K562 (cell line): Measurements from ENCODE around the gene QKI. TPM values are rescaled to one million over a fixed set of nuclear protein-coding genes. Genes with fewer than 3 reads are reported as not detected.

Source experiments
- ATF4 ChIP-seq: fragments of 450-650 bp; formaldehyde crosslinking; IDR thresholded peaks from 2 replicates; pipeline ENCODE4 v1.4.0; 2022; ENCODE audit warnings: mild to moderate bottlenecking, moderate library complexity
- CBFA2T2 ChIP-seq: fragments of 450-650 bp; conservative IDR thresholded peaks from 2 replicates; pipeline ENCODE4 v1.6.1; 2017; ENCODE audit warnings: mild to moderate bottlenecking
- CC2D1A ChIP-seq: fragments of 450-650 bp; IDR thresholded peaks from 2 replicates; pipeline ENCODE4 v1.6.1; 2017; ENCODE audit warnings: mild to moderate bottlenecking
- CEBPB ChIP-seq: fragments of 450-650 bp; IDR thresholded peaks from 2 replicates; pipeline ENCODE4 v1.6.1; 2016; ENCODE audit warnings: missing genetic modification characterization, missing compliant biosample characterization
- EZH2 ChIP-seq: IDR thresholded peaks from 2 replicates; pipeline ENCODE4 v1.6.1; 2012; ENCODE audit warnings: low read depth, mild to moderate bottlenecking, inconsistent platforms, low read length, borderline replicate concordance
- GATAD2B ChIP-seq: fragments of 450-650 bp; IDR thresholded peaks from 2 replicates; pipeline ENCODE4 v1.6.1; 2017; ENCODE audit warnings: mild to moderate bottlenecking, borderline replicate concordance
- KDM5B ChIP-seq: fragments of 200-600 bp; sonication (generic); IDR thresholded peaks from 2 replicates; pipeline ENCODE4 v1.6.1; 2012; ENCODE audit warnings: low read depth, mild to moderate bottlenecking, moderate library complexity, low read length, control low read depth, inconsistent platforms; ENCODE audit not compliant: insufficient replicate concordance
- MCM5 ChIP-seq: fragments of 450-650 bp; IDR thresholded peaks from 2 replicates; pipeline ENCODE4 v1.6.1; 2016; ENCODE audit warnings: low read depth
- MIER1 ChIP-seq: fragments of 450-650 bp; IDR thresholded peaks from 2 replicates; pipeline ENCODE4 v1.6.1; 2016; ENCODE audit warnings: antibody characterized with exemption, mild to moderate bottlenecking, low read depth
- MTA3 ChIP-seq: fragments of 450-650 bp; formaldehyde crosslinking; IDR thresholded peaks from 2 replicates; pipeline ENCODE4 v1.6.1; 2017; ENCODE audit warnings: mild to moderate bottlenecking, borderline replicate concordance
- NR4A1 ChIP-seq, 2 experiments: fragments of 250-450 bp in 1 of 2; fragments of 450-650 bp in 1 of 2; sonication (Bioruptor Pico) in 1 of 2; IDR thresholded peaks; 2 replicates each; pipeline versions ENCODE4 v1.4.0 to v1.6.1; 2016 to 2020; ENCODE audit warnings: mild to moderate bottlenecking in 2 of 2, missing compliant biosample characterization in 1 of 2, missing genetic modification characterization in 1 of 2, moderate library complexity in 1 of 2
- PHTF2 ChIP-seq: fragments of 250-450 bp; sonication (Bioruptor Pico); IDR thresholded peaks from 2 replicates; pipeline ENCODE4 v1.5.0; 2021; ENCODE audit warnings: mild to moderate bottlenecking
- RBFOX2 ChIP-seq: fragments of 200-400 bp; formaldehyde crosslinking; IDR thresholded peaks from 2 replicates; pipeline ENCODE4 v1.6.1; 2017; ENCODE audit warnings: low read depth, mild to moderate bottlenecking, low read length, moderate library complexity
- RFX1 ChIP-seq: fragments of 450-650 bp; IDR thresholded peaks from 2 replicates; pipeline ENCODE4 v1.6.1; 2016; ENCODE audit warnings: mild to moderate bottlenecking, moderate library complexity
- SAP30 ChIP-seq: fragments of 200-600 bp; sonication (generic); IDR thresholded peaks from 2 replicates; pipeline ENCODE4 v1.6.1; 2012; ENCODE audit warnings: borderline replicate concordance, low read depth, mild to moderate bottlenecking, moderate library complexity, low read length, control low read depth, inconsistent platforms; ENCODE audit not compliant: insufficient read depth, poor library complexity, severe bottlenecking
- SMARCA4 ChIP-seq: fragments of 450-650 bp; IDR thresholded peaks from 2 replicates; pipeline ENCODE4 v1.6.1; 2016
- TFAM ChIP-seq: fragments of 250-450 bp; sonication (Bioruptor Pico); conservative IDR thresholded peaks from 2 replicates; pipeline ENCODE4 v1.5.0; 2021; ENCODE audit warnings: mild to moderate bottlenecking, moderate library complexity
- THRA ChIP-seq: fragments of 450-650 bp; IDR thresholded peaks from 2 replicates; pipeline ENCODE4 v1.6.1; 2017; ENCODE audit warnings: mild to moderate bottlenecking, moderate library complexity
- ZBTB17 ChIP-seq: fragments of 450-650 bp; formaldehyde crosslinking; IDR thresholded peaks from 2 replicates; pipeline ENCODE4 v1.4.0; 2020; ENCODE audit warnings: mild to moderate bottlenecking
- ZNF41 ChIP-seq: fragments of 250-450 bp; sonication (Bioruptor Pico); conservative IDR thresholded peaks from 2 replicates; pipeline ENCODE4 v1.4.0; 2020; ENCODE audit warnings: mild to moderate bottlenecking
- ZSCAN29 ChIP-seq: fragments of 450-650 bp; IDR thresholded peaks from 2 replicates; pipeline ENCODE4 v1.6.1; 2017
- polyA plus RNA-seq, 8 experiments: library from polyadenylated mRNA; depleted of rRNA in 4 of 8; stranded (reverse) in 5 of 8; unstranded in 3 of 8; fragments of >200 nt; fragmentation: Nextera tagmentation in 2 of 8; fragmentation: Illumina TruSeq in 1 of 8; extraction: Ambion mirVana in 2 of 8; extraction: Trizol in 1 of 8; gene quantifications; 2 replicates each; pipeline versions ENCODE4 v1.2.1 to v1.2.3, GENCODE V29; 2011 to 2014; ENCODE audit warnings: inconsistent platforms in 1 of 8, missing spikeins in 1 of 8
- total RNA-seq, 7 experiments: library from RNA; depleted of rRNA in 6 of 7; stranded (reverse); fragments of >200 nt in 6 of 7; fragmentation: Illumina TruSeq in 2 of 7; extraction: Trizol in 2 of 7; gene quantifications; 2 replicates each; pipeline versions ENCODE4 v1.2.1 to v1.2.3, GENCODE V29; 2011 to 2021; ENCODE audit warnings: low replicate concordance in 1 of 7
- TF ChIP-seq, protein P1 (sequence below), 2 experiments: fragments of 450-650 bp; IDR thresholded peaks; 2 replicates each; pipeline ENCODE4 v1.6.1; 2018; ENCODE audit warnings: mild to moderate bottlenecking in 2 of 2, low read depth in 1 of 2; ENCODE audit not compliant: partially characterized antibody in 2 of 2

Gene QKI
- total and polyA plus RNA-seq, 9 of the 15 experiments (the other 6 are each of a cell fraction or from before 2014, with no cell fraction given): 20.4 to 215 (median 123) TPM

DNA sequence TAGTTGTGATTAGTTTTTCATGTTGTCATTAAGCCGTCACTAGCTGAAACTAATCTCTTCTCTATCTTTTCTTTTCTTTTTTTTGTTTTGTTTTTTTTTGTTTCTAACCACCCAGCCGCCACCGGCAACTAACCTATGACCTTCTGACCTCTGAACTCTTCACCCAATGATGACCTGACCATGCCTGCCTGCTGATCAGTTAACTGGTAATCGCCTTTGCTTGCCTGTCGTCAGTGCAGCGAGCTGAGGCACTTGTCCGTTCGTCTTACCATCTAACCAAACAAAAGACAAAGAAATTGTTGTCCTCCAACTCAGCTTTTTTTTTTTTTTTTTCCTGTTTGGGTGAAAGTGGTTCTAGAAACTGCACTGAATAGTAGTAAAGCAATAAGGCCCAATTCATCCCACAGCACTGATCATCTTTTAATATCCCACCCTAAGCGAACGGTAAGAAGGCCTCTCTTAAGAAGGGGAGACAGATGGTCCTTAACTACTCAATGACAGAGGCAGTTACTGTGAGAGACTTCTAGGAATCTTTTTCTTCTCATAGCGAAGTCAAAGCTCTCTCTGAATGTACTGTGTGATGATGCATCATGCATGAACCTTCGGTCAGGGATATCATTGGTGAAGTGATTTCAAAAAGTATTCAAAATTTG is 156.2 kb downstream of the QKI start (continued):
- TF ChIP-seq ZBTB17 (CRISPR knock-in tag) (0 out of 2 replicates have a peak, but pooled peaks have one; percentile 35), ZNF41 (no peak), GATAD2B (no peak), CBFA2T2 (no peak; the same call in 1 of the 2 replicates), SAP30 (no peak), ATF4 (CRISPR knock-in tag) (no peak), MTA3 (no peak), NR4A1 (CRISPR knock-in tag; IDR thresholded peaks at IDR 0.05) (no peak), NR4A1 (tag; IDR thresholded peaks at IDR 0.05) (0 out of 2 replicates have a peak, but pooled peaks have one; percentile 52), CC2D1A (peak; percentile 97), PHTF2 (no peak), KDM5B (no peak), RBFOX2 (0 out of 2 replicates have a peak, but pooled peaks have one; percentile 15), ZSCAN29 (no peak; the same call in 1 of the 2 replicates), CEBPB (tag) (no peak), THRA (no peak), EZH2 (no peak), MIER1 (no peak), RFX1 (no peak), MCM5 (no peak), TFAM (CRISPR knock-in tag) (no peak), SMARCA4 (peak; percentile 78)
- TF ChIP-seq, protein P1, sequence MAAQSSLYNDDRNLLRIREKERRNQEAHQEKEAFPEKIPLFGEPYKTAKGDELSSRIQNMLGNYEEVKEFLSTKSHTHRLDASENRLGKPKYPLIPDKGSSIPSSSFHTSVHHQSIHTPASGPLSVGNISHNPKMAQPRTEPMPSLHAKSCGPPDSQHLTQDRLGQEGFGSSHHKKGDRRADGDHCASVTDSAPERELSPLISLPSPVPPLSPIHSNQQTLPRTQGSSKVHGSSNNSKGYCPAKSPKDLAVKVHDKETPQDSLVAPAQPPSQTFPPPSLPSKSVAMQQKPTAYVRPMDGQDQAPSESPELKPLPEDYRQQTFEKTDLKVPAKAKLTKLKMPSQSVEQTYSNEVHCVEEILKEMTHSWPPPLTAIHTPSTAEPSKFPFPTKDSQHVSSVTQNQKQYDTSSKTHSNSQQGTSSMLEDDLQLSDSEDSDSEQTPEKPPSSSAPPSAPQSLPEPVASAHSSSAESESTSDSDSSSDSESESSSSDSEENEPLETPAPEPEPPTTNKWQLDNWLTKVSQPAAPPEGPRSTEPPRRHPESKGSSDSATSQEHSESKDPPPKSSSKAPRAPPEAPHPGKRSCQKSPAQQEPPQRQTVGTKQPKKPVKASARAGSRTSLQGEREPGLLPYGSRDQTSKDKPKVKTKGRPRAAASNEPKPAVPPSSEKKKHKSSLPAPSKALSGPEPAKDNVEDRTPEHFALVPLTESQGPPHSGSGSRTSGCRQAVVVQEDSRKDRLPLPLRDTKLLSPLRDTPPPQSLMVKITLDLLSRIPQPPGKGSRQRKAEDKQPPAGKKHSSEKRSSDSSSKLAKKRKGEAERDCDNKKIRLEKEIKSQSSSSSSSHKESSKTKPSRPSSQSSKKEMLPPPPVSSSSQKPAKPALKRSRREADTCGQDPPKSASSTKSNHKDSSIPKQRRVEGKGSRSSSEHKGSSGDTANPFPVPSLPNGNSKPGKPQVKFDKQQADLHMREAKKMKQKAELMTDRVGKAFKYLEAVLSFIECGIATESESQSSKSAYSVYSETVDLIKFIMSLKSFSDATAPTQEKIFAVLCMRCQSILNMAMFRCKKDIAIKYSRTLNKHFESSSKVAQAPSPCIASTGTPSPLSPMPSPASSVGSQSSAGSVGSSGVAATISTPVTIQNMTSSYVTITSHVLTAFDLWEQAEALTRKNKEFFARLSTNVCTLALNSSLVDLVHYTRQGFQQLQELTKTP (IDR thresholded peaks at IDR 0.05; ENCODE audit: low read depth in 1 of 2, partially characterized antibody in 2 of 2): peak in 1 of 2 experiments; percentile 59
